Thoracic aorta (tissue), 2 donors: Measurements from ENCODE around the gene ST6GALNAC4. TPM values are rescaled to one million over a fixed set of nuclear protein-coding genes. Genes with fewer than 3 reads are reported as not detected.

Experiments used
- ATAC-seq: fragments of 150-250 bp; one replicate; pipeline ENCODE4 v1.8.0; 2017; ENCODE audit warnings: low read depth; ENCODE audit not compliant: insufficient number of reproducible peaks, low FRiP score
- DNase-seq: peaks from one replicate; pipeline ENCODE4 v3.0.0-alpha.2; 2020; ENCODE audit warnings: low spot score
- H3K27ac ChIP-seq, 2 donors: fragments of 200-600 bp; sonication (generic); 1 replicate in 1 of 2; 2 replicates in 1 of 2; pipeline ENCODE4 v1.5.1; 2016; ENCODE audit warnings: mild to moderate bottlenecking in 2 of 2, moderate library complexity in 2 of 2
- H3K27me3 ChIP-seq: fragments of 200-600 bp; sonication (generic); replicated peaks from 2 replicates; pipeline ENCODE4 v1.6.0; 2016; ENCODE audit warnings: mild to moderate bottlenecking; ENCODE audit not compliant: insufficient read depth
- H3K36me3 ChIP-seq: fragments of 200-600 bp; sonication (generic); one replicate; pipeline ENCODE4 v1.5.1; 2016
- H3K4me1 ChIP-seq, 2 donors: fragments of 200-600 bp; sonication (generic); 1 replicate in 1 of 2; 2 replicates in 1 of 2; pipeline versions ENCODE4 v1.5.1 to v1.6.0; 2016; ENCODE audit warnings: low read depth in 2 of 2, mild to moderate bottlenecking in 1 of 2; ENCODE audit not compliant: control insufficient read depth in 1 of 2
- H3K4me3 ChIP-seq: fragments of 200-600 bp; sonication (generic); 2 replicates; pipeline ENCODE4 v1.5.1; 2016; ENCODE audit warnings: mild to moderate bottlenecking
- H3K9me3 ChIP-seq: fragments of 200-600 bp; sonication (generic); 2 replicates; pipeline ENCODE4 v1.5.1; 2016
- CTCF ChIP-seq: fragments of 200-600 bp; sonication (generic); IDR thresholded peaks from one replicate; pipeline ENCODE4 v1.5.1; 2019; ENCODE audit warnings: antibody characterized with exemption
- total RNA-seq, 2 donors: library from RNA; depleted of rRNA; stranded (reverse); fragments of >200 nt; gene quantifications; one replicate each; pipeline versions ENCODE4 v1.1.0 to v1.2.3, GENCODE V29; 2016

Gene ST6GALNAC4
- total RNA-seq, 2 donors from 2014 or later: 45.0 to 61.2 TPM

DNA sequence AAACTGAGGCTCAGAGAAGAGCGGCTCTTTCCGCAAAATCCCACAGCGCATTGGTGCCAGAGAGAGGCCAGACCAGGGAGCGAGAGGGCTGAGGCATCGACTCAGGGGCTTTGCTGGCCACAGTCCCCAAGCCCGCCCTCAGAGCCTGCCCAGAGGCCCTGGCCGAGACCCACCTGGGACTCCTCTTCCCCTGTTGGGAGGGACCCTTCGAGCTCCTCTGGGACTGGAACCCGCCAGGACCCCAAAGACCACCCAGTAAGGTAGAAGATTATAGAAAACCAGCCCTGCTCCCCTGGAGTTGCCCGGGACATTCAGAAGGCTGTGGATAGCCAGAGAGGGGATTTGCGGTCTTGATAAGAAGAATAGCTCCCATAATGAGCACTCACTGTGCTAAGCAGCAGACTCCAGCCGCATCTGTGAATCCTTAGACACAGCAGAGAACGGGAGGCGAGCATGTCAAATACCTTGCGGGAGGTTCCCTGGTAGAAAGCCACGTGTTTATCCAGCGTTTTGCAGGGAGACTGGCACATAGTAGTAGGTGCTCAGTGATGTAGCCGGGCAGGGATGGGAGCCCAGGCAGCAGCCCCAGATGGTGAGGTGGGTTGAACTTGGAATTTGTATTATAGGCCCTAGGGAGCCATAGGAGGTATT, 38.7 kb downstream of the ST6GALNAC4 start:
- DNase-seq: no peak
- H3K36me3 ChIP-seq: no peaks in the 10 kb centered on the region
- no peaks in the 10 kb centered on the region for H3K9me3 ChIP-seq
- peaks cover 27 to 49% of the 10 kb centered on the region in 2 donors for H3K4me1 ChIP-seq
- ATAC-seq: no peak
- peak overlapping the region in 1 of 2 donors; percentile 75 for H3K27ac ChIP-seq
- no peaks in the 10 kb centered on the region for H3K27me3 ChIP-seq
- peak overlapping the region; percentile 80 for H3K4me3 ChIP-seq
- no peak for TF ChIP-seq CTCF

DNA sequence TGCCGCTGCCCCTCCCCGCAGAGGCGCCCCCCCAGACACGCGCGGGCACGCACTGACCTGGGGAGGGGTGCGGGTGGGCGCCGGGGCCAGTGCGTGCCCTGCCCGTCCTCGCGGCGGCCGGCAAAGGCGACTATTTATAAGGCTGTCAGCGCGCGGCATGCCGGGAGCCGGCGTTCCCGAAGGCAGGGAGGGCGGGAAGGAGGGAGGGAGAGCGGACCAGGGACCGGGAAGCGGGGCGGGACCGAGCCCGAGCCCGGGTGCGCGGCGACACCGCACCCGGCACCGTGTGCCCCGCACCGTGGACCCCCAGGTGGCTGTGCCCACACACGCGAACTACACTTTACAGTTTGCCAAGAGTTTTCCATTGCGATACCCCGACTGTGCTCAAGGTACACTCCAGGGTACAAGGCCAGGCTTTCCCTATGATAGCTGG, 39.3 kb downstream of the ST6GALNAC4 start, which contains the start of gene AK1:
Gene AK1 (minus strand): TSS at position 110 of the 433 bp plus-strand sequence. CDS start 3,058 bp downstream, outside the sequence.
- Histone ChIP-seq H3K4me1 (peaks cover 27 to 51% of the 10 kb centered on the region in 2 donors), H3K36me3 (no peaks in the 10 kb centered on the region), H3K27me3 (no peaks in the 10 kb centered on the region), H3K9me3 (no peaks in the 10 kb centered on the region), H3K27ac (peak within 1 kb of the TSS; percentile 63 to 75), H3K4me3 (peak within 1 kb of the TSS; percentile 80)
- ATAC-seq (no peak), DNase-seq (no peak)
- TF ChIP-seq CTCF: no peak

DNA sequence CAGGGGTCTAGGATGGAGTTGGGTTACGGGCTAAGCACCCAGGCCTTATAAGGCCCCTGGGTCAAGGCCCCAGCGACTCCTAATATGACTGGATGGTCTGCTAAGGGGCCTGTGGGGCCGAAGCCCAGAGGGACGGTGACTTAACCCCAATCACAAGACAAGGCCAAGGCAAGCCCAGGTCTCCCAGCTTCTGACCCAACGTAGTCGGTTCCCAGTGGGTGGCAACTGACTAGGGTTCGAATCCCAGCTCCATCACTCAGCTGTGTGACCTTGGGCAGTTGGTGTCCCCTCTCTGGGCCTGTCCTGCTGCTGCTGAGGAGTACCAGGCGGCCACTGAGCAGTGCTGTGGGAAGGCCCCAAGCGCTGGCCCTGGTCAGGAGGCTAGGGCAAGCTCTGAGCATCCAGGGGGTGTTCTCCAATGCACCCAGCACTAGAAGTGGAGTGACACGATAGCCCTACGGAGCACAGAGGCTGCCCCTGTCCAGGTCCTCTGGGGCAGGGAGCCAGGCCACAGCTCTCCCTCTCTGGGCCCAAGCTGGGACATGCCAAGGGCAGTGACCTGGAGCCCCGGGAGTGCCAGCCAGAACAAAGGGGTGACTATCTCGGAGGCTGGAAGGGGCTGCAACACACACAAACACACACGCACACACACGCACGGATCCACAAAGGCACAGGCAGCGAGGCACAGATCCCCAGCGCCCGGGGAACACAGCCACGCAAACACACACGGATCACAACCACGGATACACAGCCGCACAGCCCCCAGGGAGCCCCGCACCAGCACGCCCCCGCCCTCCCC, 39.9 kb downstream of the ST6GALNAC4 start:
- peaks cover 27 to 51% of the 10 kb centered on the region in 2 donors for H3K4me1 ChIP-seq
- no peaks in the 10 kb centered on the region for H3K9me3 ChIP-seq
- peaks cover 4% of the 10 kb centered on the region for H3K36me3 ChIP-seq
- no peaks in the 10 kb centered on the region for H3K27me3 ChIP-seq
- peak overlapping the region; percentile 80 for H3K4me3 ChIP-seq
- H3K27ac ChIP-seq: peak overlapping the region; percentile 63 to 75
- DNase-seq (no peak), ATAC-seq (no peak)
- TF ChIP-seq CTCF: no peak

- Histone ChIP-seq H3K9me3 (no peaks in the 10 kb centered on the region), H3K4me3 (peak overlapping the region; percentile 80), H3K4me1 (peaks cover 27 to 51% of the 10 kb centered on the region in 2 donors), H3K27me3 (no peaks in the 10 kb centered on the region), H3K27ac (peak overlapping the region; percentile 63 to 75), H3K36me3 (peaks cover 11% of the 10 kb centered on the region)
- no peak for TF ChIP-seq CTCF
- ATAC-seq (no peak), DNase-seq (no peak)
Measured at GRCh38 chr9:127876026-127876763, 40.6 kb downstream of the ST6GALNAC4 start.
